Tibial artery (tissue), 4 donors: ENCODE data around the gene RAB11FIP4.
"Not testable (repeated sequence)": the region's sequence is repeated elsewhere in the genome, so short reads cannot be mapped to it uniquely, and the experiment has no call there.

Experiments
- DNase-seq, 2 donors: peaks; one replicate each; pipeline ENCODE4 v3.0.0-alpha.2; 2019
- H3K27ac ChIP-seq, 2 donors: fragments of 200-600 bp; sonication (generic) in 1 of 2; 1 replicate in 1 of 2; 2 replicates in 1 of 2; pipeline ENCODE4 v1.5.1; 2018 to 2019; ENCODE audit warnings: mild to moderate bottlenecking in 1 of 2
- H3K27me3 ChIP-seq, 2 donors: fragments of 200-600 bp; sonication (generic) in 1 of 2; one replicate each; pipeline versions ENCODE4 v1.5.1 to v1.6.0; 2016 to 2019
- H3K36me3 ChIP-seq, 3 donors: fragments of 200-600 bp; sonication (generic) in 2 of 3; one replicate each; pipeline ENCODE4 v1.5.1; 2016 to 2019; ENCODE audit warnings: mild to moderate bottlenecking in 2 of 3
- H3K4me1 ChIP-seq, 4 donors: fragments of 200-600 bp; sonication (generic) in 2 of 4; 1 replicate in 3 of 4; 2 replicates in 1 of 4; pipeline ENCODE4 v1.5.1; 2016 to 2019
- H3K4me3 ChIP-seq, 2 donors: fragments of 200-600 bp; sonication (generic) in 1 of 2; 1 replicate in 1 of 2; 2 replicates in 1 of 2; pipeline ENCODE4 v1.5.1; 2018 to 2019; ENCODE audit warnings: mild to moderate bottlenecking in 2 of 2
- H3K9me3 ChIP-seq, 3 donors: fragments of 200-600 bp; sonication (generic) in 1 of 3; one replicate each; pipeline ENCODE4 v1.5.1; 2016 to 2019
- CTCF ChIP-seq, 2 experiments: fragments of 200-600 bp in 1 of 2; fragments of 450-650 bp in 1 of 2; IDR thresholded peaks; one replicate each; pipeline ENCODE4 v1.5.1; 2017 to 2019; ENCODE audit warnings: antibody characterized with exemption in 2 of 2, mild to moderate bottlenecking in 1 of 2, moderate library complexity in 1 of 2
- intact Hi-C: fragments of 100-400 bp; cut with DNase I; formaldehyde crosslinking; loops from one replicate; pipeline ENCODE4 v1.15.0; 2023; ENCODE audit warnings: low total_unique reads

RAB11FIP4 gene

GRCh38 chr17:31381165-31381668 is 10.3 kb upstream of the RAB11FIP4 start:
- no peak for DNase-seq
- no peaks in the 10 kb centered on the region for H3K9me3 ChIP-seq
- no peak overlapping the region for H3K27ac ChIP-seq
- intact Hi-C loops = no loop called here
- no peaks in the 10 kb centered on the region for H3K27me3 ChIP-seq
- H3K4me1 ChIP-seq = no peaks in the 10 kb centered on the region
- H3K4me3 ChIP-seq = no peak overlapping the region
- no peak for TF ChIP-seq CTCF (IDR thresholded peaks at IDR 0.05)
- peaks cover 0 to 18% (median 5%) of the 10 kb centered on the region in 3 donors for H3K36me3 ChIP-seq

GRCh38 chr17:31382668-31383275 is 8.7 kb upstream of the RAB11FIP4 start:
- intact Hi-C loops, H3K9me3 ChIP-seq, H3K4me3 ChIP-seq, H3K4me1 ChIP-seq, H3K27me3 ChIP-seq, H3K27ac ChIP-seq: not testable (repeated sequence)
- DNase-seq = peak in 1 of 2 donors; percentile 20
- peaks cover 0 to 12% (median 0%) of the 10 kb centered on the region in 3 donors for H3K36me3 ChIP-seq

GRCh38 chr17:31383488-31383887 is 8.0 kb upstream of the RAB11FIP4 start:
- H3K36me3 ChIP-seq = peaks cover 0 to 12% (median 0%) of the 10 kb centered on the region in 3 donors
- H3K4me3 ChIP-seq, H3K4me1 ChIP-seq, H3K9me3 ChIP-seq, H3K27ac ChIP-seq, intact Hi-C loops, H3K27me3 ChIP-seq: not testable (repeated sequence)
- peak in 1 of 2 donors; percentile 20 for DNase-seq

- intact Hi-C loops = no loop called here
- Histone ChIP-seq H3K9me3 (no peaks in the 10 kb centered on the region), H3K4me1 (no peaks in the 10 kb centered on the region), H3K4me3 (no peak overlapping the region), H3K27me3 (peaks cover 0 to 22% of the 10 kb centered on the region in 2 donors), H3K27ac (no peak overlapping the region), H3K36me3 (peaks cover 0 to 12% (median 0%) of the 10 kb centered on the region in 3 donors)
- TF ChIP-seq CTCF (IDR thresholded peaks at IDR 0.05) = no peak
- peak in 1 of 2 donors; percentile 45 for DNase-seq
Measured at GRCh38 chr17:31385428-31386285, 5.8 kb upstream of the RAB11FIP4 start.

GRCh38 chr17:31386542-31387075 is 4.9 kb upstream of the RAB11FIP4 start:
- peaks cover 0 to 30% of the 10 kb centered on the region in 2 donors for H3K27me3 ChIP-seq
- H3K4me3 ChIP-seq = no peak overlapping the region
- H3K4me1 ChIP-seq = peaks cover 0 to 8% (median 6%) of the 10 kb centered on the region in 4 donors
- H3K27ac ChIP-seq = no peak overlapping the region
- no peak for TF ChIP-seq CTCF (IDR thresholded peaks at IDR 0.05)
- peaks cover 0 to 12% (median 0%) of the 10 kb centered on the region in 3 donors for H3K36me3 ChIP-seq
- DNase-seq = no peak
- no peaks in the 10 kb centered on the region for H3K9me3 ChIP-seq
- intact Hi-C loops = no loop called here

GRCh38 chr17:31387438-31387837 is 4.0 kb upstream of the RAB11FIP4 start:
- H3K9me3 ChIP-seq = no peaks in the 10 kb centered on the region
- TF ChIP-seq CTCF (IDR thresholded peaks at IDR 0.05) = no peak
- no peak overlapping the region for H3K4me3 ChIP-seq
- H3K27me3 ChIP-seq = peaks cover 4 to 37% of the 10 kb centered on the region in 2 donors
- no peak overlapping the region for H3K27ac ChIP-seq
- intact Hi-C loops = no loop called here
- DNase-seq = peak in 1 of 2 donors; percentile 28
- peaks cover 0 to 4% (median 0%) of the 10 kb centered on the region in 3 donors for H3K36me3 ChIP-seq
- peaks cover 0 to 15% (median 13%) of the 10 kb centered on the region in 4 donors for H3K4me1 ChIP-seq
